ENCODE results near the gene HNRNPAB. TPM values are rescaled to one million over a fixed set of nuclear protein-coding genes. Genes with fewer than 3 reads are reported as not detected.
A peak's percentile ranks its signal among the peaks of the same experiment; 100 is the strongest.

Gene HNRNPAB
- total and polyA plus RNA-seq, 2 experiments from 2014 or later = 47.6 to 117 TPM

DNA sequence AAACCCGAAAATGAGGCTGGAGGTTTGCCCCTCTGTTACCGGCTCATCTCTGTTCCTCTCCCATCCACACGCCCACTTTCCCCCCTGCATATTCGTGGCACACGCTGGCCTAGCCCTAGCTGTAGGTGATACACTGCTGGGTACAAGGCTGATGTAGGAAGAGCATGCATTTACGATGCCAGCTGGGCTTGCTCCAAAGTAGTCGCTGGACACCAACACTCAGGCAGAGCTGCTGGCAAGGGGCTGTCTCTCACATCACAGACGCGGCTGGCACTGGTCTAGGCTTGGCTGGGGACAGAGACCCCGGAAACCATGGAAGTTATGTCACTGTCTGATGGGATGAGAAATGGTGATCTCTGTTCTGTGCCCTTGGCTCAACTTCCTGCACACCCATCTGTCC lies 38.1 kb downstream of the HNRNPAB start:
- Histone ChIP-seq H2AFZ (no peak overlapping the region), H3K4me1 (ENCODE audit: insufficient read depth) (peaks cover 4% of the 10 kb centered on the region; the same call in 1 of the 2 replicates), H3K4me2 (ENCODE audit: unreplicated experiment) (no peak overlapping the region), H3K9ac (no peak overlapping the region), H3K4me3 (no peak overlapping the region), H3K9me3 (ENCODE audit: low read depth) (no peaks in the 10 kb centered on the region), H3F3A (ENCODE audit: insufficient read depth) (no peaks in the 10 kb centered on the region), H4K20me1 (ENCODE audit: insufficient read depth) (no peaks in the 10 kb centered on the region), H3K79me2 (ENCODE audit: insufficient read depth) (no peaks in the 10 kb centered on the region), H3K27me3 (replicated peaks; ENCODE audit: insufficient read depth) (no peaks in the 10 kb centered on the region), H3K9me2 (ENCODE audit: insufficient read depth) (no peaks in the 10 kb centered on the region), H3K27ac (no peak overlapping the region), H3K36me3 (ENCODE audit: low read depth) (no peaks in the 10 kb centered on the region)
- in situ Hi-C loops (cut with MboI) = no loop called here
- DNase-seq = no peak
- TF ChIP-seq EZH2 (IDR thresholded peaks at IDR 0.05; ENCODE audit: insufficient read depth, poor library complexity, severe bottlenecking) (no peak), EZH2phosphoT487 (IDR thresholded peaks at IDR 0.05; ENCODE audit: insufficient read depth, low read depth) (no peak)
- WGBS, 2 experiments (ENCODE audit: low coverage in 1 of 2, low lambda C conversion rate in 2 of 2, missing lambda C conversion rate in 2 of 2) = 73 to 76% methylated on average over 10 of the region's 10 CpGs

DNA sequence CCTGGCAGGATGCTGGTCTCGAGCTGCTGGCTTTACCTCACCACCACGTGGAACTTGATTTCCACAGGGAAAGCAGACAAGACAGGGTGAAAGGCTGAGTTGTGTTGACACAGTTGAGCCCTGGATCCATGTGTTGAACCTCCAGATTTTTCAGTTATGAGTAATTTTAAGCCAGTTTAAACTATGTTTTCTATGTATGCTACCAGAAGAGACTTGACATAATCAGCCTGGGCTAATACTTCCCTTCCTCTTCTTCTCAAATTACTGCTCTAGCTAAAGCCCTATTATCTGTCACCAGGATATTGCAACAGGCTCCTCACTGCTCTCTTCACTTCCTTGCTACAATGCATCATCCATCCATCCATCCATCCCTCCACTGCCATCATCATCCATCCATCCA lies 40.2 kb downstream of the HNRNPAB start:
- in situ Hi-C loops (cut with MboI) = no loop called here
- TF ChIP-seq EZH2phosphoT487 (IDR thresholded peaks at IDR 0.05; ENCODE audit: insufficient read depth, low read depth) = no peak
- no peak for TF ChIP-seq EZH2 (IDR thresholded peaks at IDR 0.05; ENCODE audit: insufficient read depth, poor library complexity, severe bottlenecking)
- Histone ChIP-seq H3K27me3 (replicated peaks; ENCODE audit: insufficient read depth) (no peaks in the 10 kb centered on the region), H3K9me3 (ENCODE audit: low read depth) (no peaks in the 10 kb centered on the region), H3K4me1 (ENCODE audit: insufficient read depth) (0 out of 2 replicates have a peak, but pooled peaks cover 7% of the 10 kb centered on the region), H3K9ac (no peak overlapping the region), H3K4me3 (no peak overlapping the region), H3F3A (ENCODE audit: insufficient read depth) (no peaks in the 10 kb centered on the region), H2AFZ (no peak overlapping the region), H3K79me2 (ENCODE audit: insufficient read depth) (no peaks in the 10 kb centered on the region), H3K36me3 (ENCODE audit: low read depth) (no peaks in the 10 kb centered on the region), H4K20me1 (ENCODE audit: insufficient read depth) (no peaks in the 10 kb centered on the region), H3K27ac (no peak overlapping the region), H3K9me2 (ENCODE audit: insufficient read depth) (no peaks in the 10 kb centered on the region), H3K4me2 (ENCODE audit: unreplicated experiment) (no peak overlapping the region)
- peak; percentile 27 for DNase-seq
- WGBS, 2 experiments (ENCODE audit: low coverage in 1 of 2, low lambda C conversion rate in 2 of 2, missing lambda C conversion rate in 2 of 2) = 56 to 75% methylated on average over 2 of the region's 2 CpGs

DNA sequence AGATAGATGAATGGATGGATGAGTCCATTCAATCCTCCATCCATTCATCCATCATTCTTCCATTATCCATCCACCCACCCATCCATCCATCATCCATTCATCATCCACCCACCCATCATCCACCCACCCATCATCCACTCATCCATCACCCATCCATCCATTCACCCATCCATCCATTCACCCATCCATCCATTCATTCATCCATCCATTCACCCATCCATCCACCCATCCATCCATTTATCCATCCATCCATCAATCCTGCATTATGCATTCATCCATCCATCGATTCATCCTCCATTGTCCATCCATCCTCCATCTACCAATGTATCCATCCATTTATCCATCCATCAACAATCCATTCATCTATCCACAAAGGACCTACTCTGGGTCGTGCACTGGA lies 41.1 kb downstream of the HNRNPAB start:
- Histone ChIP-seq H4K20me1 (ENCODE audit: insufficient read depth) (no peaks in the 10 kb centered on the region), H2AFZ (no peak overlapping the region), H3K27ac (no peak overlapping the region), H3K79me2 (ENCODE audit: insufficient read depth) (no peaks in the 10 kb centered on the region), H3K4me3 (no peak overlapping the region), H3K9ac (no peak overlapping the region), H3K9me2 (ENCODE audit: insufficient read depth) (no peaks in the 10 kb centered on the region), H3K27me3 (replicated peaks; ENCODE audit: insufficient read depth) (no peaks in the 10 kb centered on the region), H3K36me3 (ENCODE audit: low read depth) (no peaks in the 10 kb centered on the region), H3F3A (ENCODE audit: insufficient read depth) (no peaks in the 10 kb centered on the region), H3K4me2 (ENCODE audit: unreplicated experiment) (no peak overlapping the region), H3K4me1 (ENCODE audit: insufficient read depth) (0 out of 2 replicates have a peak, but pooled peaks cover 3% of the 10 kb centered on the region), H3K9me3 (ENCODE audit: low read depth) (no peaks in the 10 kb centered on the region)
- 38 to 73% methylated on average over 2 of the region's 2 CpGs for WGBS, 2 experiments (ENCODE audit: low coverage in 1 of 2, low lambda C conversion rate in 2 of 2, missing lambda C conversion rate in 2 of 2)
- in situ Hi-C loops (cut with MboI) = no loop called here
- DNase-seq = no peak
- no peak for TF ChIP-seq EZH2 (IDR thresholded peaks at IDR 0.05; ENCODE audit: insufficient read depth, poor library complexity, severe bottlenecking)
- no peak for TF ChIP-seq EZH2phosphoT487 (IDR thresholded peaks at IDR 0.05; ENCODE audit: insufficient read depth, low read depth)

DNA sequence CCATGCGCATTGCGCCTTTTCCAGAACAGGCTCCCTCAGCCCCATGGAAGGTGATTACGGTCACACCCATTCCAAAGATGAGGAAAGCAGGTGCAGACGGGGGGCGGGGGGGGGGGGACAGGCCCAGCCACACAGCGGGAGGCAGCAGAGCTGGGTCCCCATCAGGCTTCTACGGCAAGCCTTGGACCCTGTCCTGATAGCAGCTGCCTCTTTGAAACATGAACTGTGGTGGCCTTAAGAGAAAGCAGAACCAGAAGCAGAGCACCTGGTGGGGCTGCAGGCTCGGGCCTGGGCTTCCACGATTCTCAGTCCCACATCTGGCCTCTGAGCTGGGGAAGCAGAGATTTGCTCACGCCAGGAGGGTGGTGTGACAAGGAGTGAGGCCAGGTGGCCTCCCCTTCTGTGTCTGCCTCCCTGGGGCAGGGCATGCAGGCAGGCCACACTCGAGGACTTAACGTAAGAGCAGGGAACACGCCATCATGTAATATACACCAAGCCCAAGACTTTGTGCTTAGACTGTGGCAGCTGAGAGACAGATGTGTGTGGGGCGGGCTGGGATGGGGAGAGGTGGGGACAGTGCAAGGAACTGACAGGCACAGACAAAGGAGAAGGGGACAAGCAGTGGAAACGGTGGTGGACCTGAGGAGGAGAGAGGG lies 42.4 kb downstream of the HNRNPAB start:
- in situ Hi-C loops (cut with MboI) = no loop called here
- no peak overlapping the region for H2AFZ ChIP-seq

More for the DNA sequence above, 42.4 kb downstream of the HNRNPAB start:
- Histone ChIP-seq H3K9me3 (ENCODE audit: low read depth) (no peaks in the 10 kb centered on the region), H3K9ac (no peak overlapping the region), H3K4me2 (ENCODE audit: unreplicated experiment) (no peak overlapping the region), H3K9me2 (ENCODE audit: insufficient read depth) (no peaks in the 10 kb centered on the region), H3K27ac (no peak overlapping the region), H4K20me1 (ENCODE audit: insufficient read depth) (no peaks in the 10 kb centered on the region), H3F3A (ENCODE audit: insufficient read depth) (no peaks in the 10 kb centered on the region), H3K36me3 (ENCODE audit: low read depth) (no peaks in the 10 kb centered on the region), H3K27me3 (replicated peaks; ENCODE audit: insufficient read depth) (no peaks in the 10 kb centered on the region), H3K4me3 (no peak overlapping the region), H3K79me2 (ENCODE audit: insufficient read depth) (no peaks in the 10 kb centered on the region), H3K4me1 (ENCODE audit: insufficient read depth) (0 out of 2 replicates have a peak, but pooled peaks cover 3% of the 10 kb centered on the region)
- 47 to 49% methylated on average over 8 to 15 of the region's 15 CpGs for WGBS, 2 experiments (ENCODE audit: low coverage in 1 of 2, low lambda C conversion rate in 2 of 2, missing lambda C conversion rate in 2 of 2)
- TF ChIP-seq EZH2 (IDR thresholded peaks at IDR 0.05; ENCODE audit: insufficient read depth, poor library complexity, severe bottlenecking) = no peak
- TF ChIP-seq EZH2phosphoT487 (IDR thresholded peaks at IDR 0.05; ENCODE audit: insufficient read depth, low read depth) = no peak
- DNase-seq = no peak
